Psoas muscle (tissue), 8 donors: ENCODE data around the gene PARP4. TPM values are rescaled to one million over a fixed set of nuclear protein-coding genes. Genes with fewer than 3 reads are reported as not detected.
"Not testable (repeated sequence)": the region's sequence is repeated elsewhere in the genome, so short reads cannot be mapped to it uniquely, and the experiment has no call there.

Experiments used
- ATAC-seq, 4 donors: fragments of 200-7000 bp; cut with Tn5 transposase; one replicate each; pipeline ENCODE4 v1.9.1; 2020; ENCODE audit warnings: moderate library complexity in 3 of 4, mild to moderate bottlenecking in 2 of 4
- DNase-seq, 2 donors: peaks; one replicate each; pipeline ENCODE4 v3.0.0-alpha.2; 2020
- H3K27ac ChIP-seq: fragments of 200-600 bp; one replicate; pipeline ENCODE4 v1.8.0; 2022
- H3K27me3 ChIP-seq, 3 donors: fragments of 200-600 bp in 1 of 3; one replicate each; pipeline versions ENCODE4 v1.6.1 to v1.8.0; 2013 to 2022; ENCODE audit warnings: low read length in 2 of 3, mild to moderate bottlenecking in 2 of 3, moderate library complexity in 1 of 3; ENCODE audit not compliant: insufficient read depth in 3 of 3
- H3K36me3 ChIP-seq, 2 donors: fragments of 200-600 bp in 1 of 2; one replicate each; pipeline versions ENCODE4 v1.6.1 to v1.8.0; 2013 to 2022; ENCODE audit warnings: low read depth in 1 of 2, mild to moderate bottlenecking in 1 of 2, moderate library complexity in 1 of 2; ENCODE audit not compliant: insufficient read depth in 1 of 2
- H3K4me1 ChIP-seq: fragments of 200-600 bp; one replicate; pipeline ENCODE4 v1.8.0; 2022
- H3K4me3 ChIP-seq: fragments of 200-600 bp; one replicate; pipeline ENCODE4 v1.8.0; 2022; ENCODE audit warnings: mild to moderate bottlenecking
- H3K9me3 ChIP-seq: fragments of 200-600 bp; one replicate; pipeline ENCODE4 v1.8.0; 2022
- WGBS, 3 donors: extraction: QIAGEN DNeasy Blood & Tissue Kit; methylation state at CpG; one replicate each; pipeline versions ENCODE4 v1.1.6 to v1.1.7; 2013; 5-methylcytosine and 5-hydroxymethylcytosine counted together
- intact Hi-C, 2 donors: fragments of 100-400 bp; cut with DNase I; formaldehyde crosslinking; loops; one replicate each; pipeline versions ENCODE4 v1.11.0 to v1.14.2; 2022
- polyA plus RNA-seq, 3 donors: library from polyadenylated mRNA; stranded (reverse); fragments of 200-250 nt; gene quantifications; one replicate each; pipeline ENCODE4 v1.2.3, GENCODE V29; 2013
- total RNA-seq, 4 donors: library from RNA; stranded (reverse); fragmentation: NEBNext Ultra II Directional in 2 of 4; extraction: Animal tissue kit (Norgen Biotek cat#: 25700) in 2 of 4; gene quantifications; one replicate each; pipeline versions ENCODE4 v1.2.1 to v1.2.4, GENCODE V29; 2021 to 2023
- TF ChIP-seq, protein P1 (sequence below): fragments of 200-600 bp; IDR thresholded peaks from one replicate; pipeline ENCODE4 v1.8.0; 2022; ENCODE audit warnings: antibody characterized with exemption
- donor health status: healthy with polysubstance abuse.
- donor health status: DM: no; HTN: no; CAD: no; lungs with moderate emphysema.
- donor health status: Bipolar disorder and iron deficiency.
- donor health status: healthy.
- donor health status: DM: yes; HTN: yes; CAD: no.
- donor health status: DM: no; HTN: no; CAD: no.
- donor health status: DM: no; HTN: no; CAD: no.
- donor health status: DM: yes; HTN: yes; CAD: no.

Gene PARP4
- total and polyA plus RNA-seq, 7 donors, result 3.1 to 17.0 (median 6.4) TPM

DNA sequence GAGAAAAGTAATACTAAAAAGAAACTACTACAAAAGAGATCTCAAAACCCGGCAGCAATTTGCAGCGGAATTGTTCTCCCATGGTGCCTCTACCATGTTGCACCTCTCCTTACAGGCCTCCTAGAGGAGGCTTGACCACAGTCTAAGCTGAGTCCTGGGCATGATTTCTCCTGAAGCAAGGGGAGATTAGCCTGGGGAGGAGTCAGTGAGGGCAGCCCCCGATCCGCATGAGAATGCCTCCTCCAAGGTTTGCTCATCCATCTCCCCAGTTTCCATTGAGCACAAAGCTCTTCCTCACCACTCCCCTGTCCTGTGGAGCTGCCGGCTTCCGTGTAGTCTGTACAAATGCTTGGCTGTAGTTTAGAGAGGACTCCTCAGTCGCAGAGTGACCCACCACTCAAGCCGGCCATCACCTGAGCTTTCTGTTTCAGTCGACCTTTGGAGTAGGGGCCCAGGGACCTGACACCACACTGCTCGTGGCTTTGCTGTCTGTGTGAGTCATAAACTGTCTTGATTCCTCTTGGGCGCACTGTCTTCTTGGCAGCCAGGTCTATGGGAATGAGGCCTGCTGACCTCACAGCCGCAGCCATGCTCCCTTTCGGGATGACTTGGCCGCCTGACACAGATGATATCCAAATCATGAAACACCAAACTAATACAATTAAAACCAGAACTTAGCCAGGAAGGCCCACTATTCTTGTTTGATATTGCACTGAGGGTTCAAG lies 130.9 kb downstream of the PARP4 start:
- H3K27me3 ChIP-seq, result no peaks in the 10 kb centered on the region
- 48 to 71% (median 53%) methylated on average over 14 of the region's 14 CpGs for WGBS, 3 donors
- DNase-seq, result peak; percentile 30 to 68
- H3K4me1 ChIP-seq, result no peaks in the 10 kb centered on the region
- H3K27ac ChIP-seq, result no peak overlapping the region
- TF ChIP-seq, protein P1, sequence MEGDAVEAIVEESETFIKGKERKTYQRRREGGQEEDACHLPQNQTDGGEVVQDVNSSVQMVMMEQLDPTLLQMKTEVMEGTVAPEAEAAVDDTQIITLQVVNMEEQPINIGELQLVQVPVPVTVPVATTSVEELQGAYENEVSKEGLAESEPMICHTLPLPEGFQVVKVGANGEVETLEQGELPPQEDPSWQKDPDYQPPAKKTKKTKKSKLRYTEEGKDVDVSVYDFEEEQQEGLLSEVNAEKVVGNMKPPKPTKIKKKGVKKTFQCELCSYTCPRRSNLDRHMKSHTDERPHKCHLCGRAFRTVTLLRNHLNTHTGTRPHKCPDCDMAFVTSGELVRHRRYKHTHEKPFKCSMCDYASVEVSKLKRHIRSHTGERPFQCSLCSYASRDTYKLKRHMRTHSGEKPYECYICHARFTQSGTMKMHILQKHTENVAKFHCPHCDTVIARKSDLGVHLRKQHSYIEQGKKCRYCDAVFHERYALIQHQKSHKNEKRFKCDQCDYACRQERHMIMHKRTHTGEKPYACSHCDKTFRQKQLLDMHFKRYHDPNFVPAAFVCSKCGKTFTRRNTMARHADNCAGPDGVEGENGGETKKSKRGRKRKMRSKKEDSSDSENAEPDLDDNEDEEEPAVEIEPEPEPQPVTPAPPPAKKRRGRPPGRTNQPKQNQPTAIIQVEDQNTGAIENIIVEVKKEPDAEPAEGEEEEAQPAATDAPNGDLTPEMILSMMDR, result no peak
- no peak overlapping the region for H3K4me3 ChIP-seq
- intact Hi-C loops, result no loop called here
- ATAC-seq, result peak in 2 of 4 donors; percentile 45 to 53
- no peaks in the 10 kb centered on the region for H3K9me3 ChIP-seq
- H3K36me3 ChIP-seq, result no peaks in the 10 kb centered on the region

DNA sequence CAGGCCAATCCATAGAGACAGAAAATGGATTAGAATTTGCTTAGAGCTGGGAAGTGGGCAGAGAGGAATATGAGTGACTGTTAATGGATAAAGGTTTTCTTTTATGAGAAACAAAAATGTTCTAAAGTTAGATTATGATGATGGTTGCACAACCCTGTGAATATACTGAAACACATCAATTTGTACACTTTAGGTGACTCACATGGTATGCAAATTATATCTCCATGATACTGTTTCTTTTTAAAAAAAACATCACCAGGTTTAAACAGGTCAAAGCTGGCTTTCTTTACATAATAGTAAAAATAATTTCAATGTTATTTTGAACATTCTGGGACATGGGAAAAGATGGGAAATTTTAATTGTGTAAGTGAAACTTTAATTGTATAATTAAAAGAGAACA lies 131.7 kb downstream of the PARP4 start:
- H3K36me3 ChIP-seq, H3K27me3 ChIP-seq, DNase-seq, H3K27ac ChIP-seq, intact Hi-C loops, H3K4me3 ChIP-seq, H3K4me1 ChIP-seq, H3K9me3 ChIP-seq, ATAC-seq: not testable (repeated sequence)

DNA sequence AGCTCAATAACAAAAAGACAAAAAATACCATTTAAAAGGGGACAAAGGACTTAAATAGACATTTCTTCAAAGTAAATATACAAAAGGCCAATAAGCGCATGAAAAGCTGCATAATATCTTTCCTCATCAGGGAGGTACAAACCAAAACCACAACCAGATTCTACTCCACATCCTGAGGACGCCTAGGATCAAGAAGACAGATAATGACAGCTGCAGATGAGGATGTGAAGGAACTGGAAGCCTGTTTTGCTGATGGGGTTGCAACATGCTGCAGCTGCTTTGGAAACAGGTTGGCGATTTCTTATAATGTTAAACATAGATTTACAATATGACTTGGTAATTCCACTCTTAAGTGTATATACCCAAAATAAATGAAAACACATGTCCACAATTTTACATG lies 132.4 kb downstream of the PARP4 start:
- ATAC-seq, H3K9me3 ChIP-seq, DNase-seq, H3K27me3 ChIP-seq, intact Hi-C loops, H3K4me1 ChIP-seq, H3K36me3 ChIP-seq, H3K4me3 ChIP-seq, H3K27ac ChIP-seq: not testable (repeated sequence)
- 38 to 48% (median 47%) methylated on average over 3 of the region's 3 CpGs for WGBS, 3 donors

DNA sequence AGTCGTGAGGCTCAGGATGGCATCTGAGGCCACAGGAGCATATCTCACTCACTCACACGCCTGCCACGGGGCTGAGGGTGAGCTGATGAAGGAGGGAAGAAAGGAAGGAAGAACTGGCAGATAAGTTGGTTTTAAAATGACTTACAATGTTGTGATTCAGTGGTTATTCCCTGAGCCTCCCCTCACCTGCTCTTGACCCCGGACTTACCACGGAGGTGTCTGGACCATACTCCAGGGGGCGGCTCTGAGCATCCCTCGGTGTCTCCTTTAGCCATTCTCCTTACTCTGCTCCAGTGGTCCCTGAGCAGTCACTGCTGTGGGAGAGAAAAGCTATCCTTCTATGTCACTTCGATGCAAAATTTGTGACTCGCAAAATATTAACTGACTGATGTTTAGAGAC lies 141.3 kb downstream of the PARP4 start:
- WGBS, 3 donors, result 76 to 87% (median 80%) methylated on average over 7 to 9 of the region's 9 CpGs
- H3K27me3 ChIP-seq, ATAC-seq, intact Hi-C loops, H3K36me3 ChIP-seq, H3K27ac ChIP-seq, H3K9me3 ChIP-seq, H3K4me3 ChIP-seq, H3K4me1 ChIP-seq, DNase-seq: not testable (repeated sequence)

Other genes starting within 250 kb of the PARP4 start
- 1 to 10 TPM in 2 of 4 donors, under 1 TPM in 2; 0.25 to 3.2 (median 1.7) TPM for gene C1QTNF9, start 203.2 kb downstream of the PARP4 start, total RNA-seq
- 1 to 10 TPM; 1.8 to 4.6 (median 3.9) TPM for gene C1QTNF9, start 203.2 kb downstream of the PARP4 start, polyA plus RNA-seq
- gene ATP12A, start 167.6 kb upstream of the PARP4 start, total RNA-seq, result not detected
- gene ATP12A, start 167.6 kb upstream of the PARP4 start, polyA plus RNA-seq, result not detected